Esophagus muscularis mucosa (tissue), 4 donors: ENCODE measurements around the gene TRIM14.

Experiments
- CTCF ChIP-seq, 3 experiments: fragments of 200-600 bp in 2 of 3; fragments of 450-650 bp in 1 of 3; sonication (generic) in 2 of 3; IDR thresholded peaks; one replicate each; pipeline ENCODE4 v1.5.1; 2017 to 2019; ENCODE audit warnings: antibody characterized with exemption in 3 of 3, mild to moderate bottlenecking in 2 of 3, moderate library complexity in 1 of 3
- EP300 ChIP-seq: sonication (generic); formaldehyde crosslinking; IDR thresholded peaks from one replicate; pipeline ENCODE4 v1.6.1; 2017; ENCODE audit warnings: antibody characterized with exemption
- POLR2A ChIP-seq: fragments of 450-650 bp; IDR thresholded peaks from one replicate; pipeline ENCODE4 v1.6.1; 2017; ENCODE audit warnings: antibody characterized with exemption, moderate library complexity, mild to moderate bottlenecking, low read depth

DNA sequence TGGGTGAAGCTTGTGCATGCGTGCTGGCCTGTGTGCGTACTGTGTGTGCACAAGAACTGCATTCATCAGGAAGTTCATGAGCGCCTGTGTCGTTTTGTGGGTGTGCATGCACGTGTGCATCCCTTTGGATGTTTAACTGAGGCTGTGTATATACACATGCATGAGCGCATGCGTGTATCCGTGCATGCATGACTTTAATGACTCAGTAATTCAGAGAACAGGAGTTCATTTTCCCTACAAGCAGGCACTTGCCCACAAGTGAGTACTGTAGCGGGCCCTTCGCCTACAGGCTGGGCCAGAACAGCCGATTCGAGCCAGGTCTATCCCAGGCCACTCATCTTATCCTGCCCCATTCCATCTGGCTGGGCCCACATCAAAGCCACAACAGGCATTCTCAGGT lies 43.6 kb upstream of the TRIM14 start:
- TF ChIP-seq POLR2A (no peak), CTCF (IDR thresholded peaks at IDR 0.05) (no peak), EP300 (no peak)
